ENCODE measurements around the gene ATG4D. TPM values are rescaled to one million over a fixed set of nuclear protein-coding genes. Genes with fewer than 3 reads are reported as not detected.
A peak's percentile ranks its signal among the peaks of the same experiment; 100 is the strongest.

Gene ATG4D
- total and polyA plus RNA-seq, 2 of the 4 experiments (the other 2 are of a cell fraction) = 8.2 to 21.8 TPM

- intact Hi-C loops (cut with micrococcal nuclease) = no loop called here
- peaks cover 13 to 32% of the 10 kb centered on the region in 2 experiments for H3K79me1 ChIP-seq (ENCODE audit: low read depth in 1 of 2, low read length in 2 of 2)
- no peak overlapping the region for H3K14ac ChIP-seq (replicated peaks; ENCODE audit: low read depth, low read length)
- H3K23ac ChIP-seq (ENCODE audit: low read depth, low read length) = no peak overlapping the region
- no peak overlapping the region for H3K4ac ChIP-seq (ENCODE audit: low read depth, low read length)
- H4K8ac ChIP-seq (ENCODE audit: low read depth in 2 of 2, low read length in 2 of 2) = no peak overlapping the region
- no TSS peak for BruUV-seq (replicated peaks)
- in situ Hi-C loops (cut with MboI; ENCODE audit: low sequenced_read_pairs) = no loop called here
- H2AK5ac ChIP-seq (ENCODE audit: low read depth, low read length) = no peak overlapping the region
- H3K4me1 ChIP-seq (ENCODE audit: control insufficient read depth, insufficient read depth, low read length) = peaks cover 5% of the 10 kb centered on the region; the same call in 1 of the 2 replicates
- no peak overlapping the region for H2BK120ac ChIP-seq (ENCODE audit: low read depth, low read length)
- WGBS, 2 experiments (ENCODE audit: extremely low coverage in 2 of 2, insufficient read length in 1 of 2) = no CpG with 5 or more reads among the region's 8 CpGs
- H3K18ac ChIP-seq (ENCODE audit: low read depth, low read length) = no peak overlapping the region
- H2BK5ac ChIP-seq (ENCODE audit: low read depth, low read length, poor library complexity, severe bottlenecking) = no peak overlapping the region
- peak overlapping the region; percentile 57 for H2AK9ac ChIP-seq (replicated peaks; ENCODE audit: low read depth, low read length, poor library complexity)
- H2BK20ac ChIP-seq (ENCODE audit: low read depth, low read length) = no peak overlapping the region
- H4K91ac ChIP-seq (ENCODE audit: insufficient read depth, low read depth, low read length) = no peak overlapping the region
- no peak overlapping the region for H2AFZ ChIP-seq (replicated peaks; ENCODE audit: low read length, poor library complexity)
- ATAC-seq (ENCODE audit: low read depth) = no peak
- H3K9me1 ChIP-seq (ENCODE audit: insufficient read depth, low read length) = peaks cover 13% of the 10 kb centered on the region; the same call in 1 of the 2 replicates
- dilution Hi-C loops (cut with HindIII; ENCODE audit: low sequenced_read_pairs, unreplicated experiment) = no loop called here
- H3K27ac ChIP-seq (ENCODE audit: insufficient read depth, low read length) = no peak overlapping the region
- peaks cover 4% of the 10 kb centered on the region for H3K27me3 ChIP-seq (ENCODE audit: control insufficient read depth, insufficient read depth, low read length)
- CTCF ChIA-PET = interaction anchor here (1.2 kb wide), 1 partner anchor 157 kb away, joined by 4 read pairs; no protein-coding TSS in a partner anchor
- no peak overlapping the region for H3K9ac ChIP-seq (ENCODE audit: low read depth, low read length)
- H4K20me1 ChIP-seq (ENCODE audit: insufficient read depth, low read length) = peaks cover 6% of the 10 kb centered on the region
- H3K56ac ChIP-seq (ENCODE audit: extremely low read depth, insufficient read depth, low read length) = no peak overlapping the region
- H3K4me3 ChIP-seq (ENCODE audit: insufficient read depth, low read depth, low read length) = no peak overlapping the region
- H2BK15ac ChIP-seq (ENCODE audit: low read depth, low read length) = no peak overlapping the region
- H3K9me3 ChIP-seq (ENCODE audit: control insufficient read depth, insufficient read depth, low read length) = no peaks in the 10 kb centered on the region
- H4K5ac ChIP-seq (ENCODE audit: low read depth, low read length) = no peak overlapping the region
- no peak overlapping the region for H3K4me2 ChIP-seq (ENCODE audit: low read depth, low read length)
- POLR2A ChIA-PET (ENCODE audit: unreplicated experiment) = no interaction called here
- peaks cover 12% of the 10 kb centered on the region for H3K36me3 ChIP-seq (ENCODE audit: control insufficient read depth, insufficient read depth, low read length)
- no peak for TF ChIP-seq RFX5 (IDR thresholded peaks at IDR 0.05; ENCODE audit: low read depth, low read length)
- TF ChIP-seq FOS (IDR thresholded peaks at IDR 0.05; ENCODE audit: low read depth, low read length) = no peak
- no peak for TF ChIP-seq MAZ (IDR thresholded peaks at IDR 0.05; ENCODE audit: borderline replicate concordance, low read depth, low read length)
- no peak for DNase-seq
These were observed 665 bp upstream of the ATG4D start for GRCh38 chr19:10543059-10543419.
